HepG2 (cell line): Measurements from ENCODE around the gene KRTAP3-2. TPM values are rescaled to one million over a fixed set of nuclear protein-coding genes. Genes with fewer than 3 reads are reported as not detected.

ENCODE experiments used
- ATAC-seq: fragments of 200-7000 bp; cut with Tn5 transposase; 3 replicates; pipeline ENCODE4 v1.9.1; 2020; ENCODE audit warnings: mild to moderate bottlenecking, moderate library complexity
- BruUV-seq: library from RNA; stranded (reverse); fragments of 400-500 nt; replicated peaks from 2 replicates; lab custom pipeline; 2021; lab: Mats Ljungman, UMichigan
- CTCF ChIA-PET: fragments of 300-600 bp; formaldehyde crosslinking; extraction: SDS; loops from one replicate; lab custom pipeline; 2021; ENCODE audit warnings: low total read pairs, inconsistent platforms, low intra/inter-chr PET ratio; lab: Yijun Ruan, JAX
- POLR2A ChIA-PET: fragments of 350-600 bp; sonication (Branson Sonifier 250); formaldehyde crosslinking; loops from one replicate; lab custom pipeline; 2020; ENCODE audit warnings: antibody characterized with exemption, inconsistent platforms; lab: Yijun Ruan, JAX
- DNase-seq: peaks from one replicate; pipeline ENCODE4 v3.0.0-alpha.2; 2015; ENCODE audit warnings: low spot score
- FAIRE-seq: peaks from 3 replicates; lab custom pipeline; 2011; peaks lifted over from hg19 to GRCh38; lab: Jason Lieb, UNC
- H2AFZ ChIP-seq: one replicate; pipeline ENCODE4 v1.6.1; 2011; ENCODE audit warnings: low read length, inconsistent platforms
- H3K27ac ChIP-seq: fragments of 300-600 bp; 3 replicates; pipeline ENCODE4 v1.8.0; 2011; ENCODE audit warnings: mixed run types, mild to moderate bottlenecking, mixed read lengths, low read length, inconsistent platforms; ENCODE audit not compliant: insufficient read depth; ENCODE audit errors: extremely low read length
- H3K27me3 ChIP-seq, 2 experiments: fragments of 200-600 bp in 1 of 2; 2 replicates in 1 of 2; 3 replicates in 1 of 2; pipeline versions ENCODE4 v1.6.0 to v1.8.0; 2011; ENCODE audit warnings: low read length in 2 of 2, mild to moderate bottlenecking in 2 of 2, moderate library complexity in 2 of 2, inconsistent platforms in 1 of 2; ENCODE audit not compliant: insufficient read depth in 2 of 2, control insufficient read depth in 1 of 2
- H3K36me3 ChIP-seq, 2 experiments: fragments of 200-600 bp in 1 of 2; replicated peaks in 1 of 2; 2 replicates in 1 of 2; 3 replicates in 1 of 2; pipeline versions ENCODE4 v1.5.1 to v1.8.0; 2011; ENCODE audit warnings: low read length in 2 of 2, inconsistent platforms in 1 of 2; ENCODE audit not compliant: insufficient read depth in 2 of 2, control insufficient read depth in 1 of 2
- H3K4me1 ChIP-seq: 2 replicates; pipeline ENCODE4 v1.5.1; 2012; ENCODE audit warnings: low read length, inconsistent platforms; ENCODE audit not compliant: insufficient read depth
- H3K4me2 ChIP-seq: 2 replicates; pipeline ENCODE4 v1.6.0; 2011; ENCODE audit warnings: low read depth, low read length, inconsistent platforms
- H3K4me3 ChIP-seq, 3 experiments: fragments of 200-600 bp in 1 of 3; sonication (generic), shearing (Covaris generic) in 1 of 3; replicated peaks in 1 of 3; 2 replicates each; pipeline ENCODE4 v1.5.1; 2011 to 2016; ENCODE audit warnings: low read length in 3 of 3, inconsistent platforms in 2 of 3, low read depth in 2 of 3, mild to moderate bottlenecking in 2 of 3, control low read depth in 1 of 3, mixed read lengths in 1 of 3; ENCODE audit not compliant: insufficient read depth in 1 of 3
- H3K79me2 ChIP-seq: one replicate; pipeline ENCODE4 v1.6.1; 2011; ENCODE audit warnings: low read length, inconsistent platforms; ENCODE audit not compliant: insufficient read depth
- H3K9ac ChIP-seq: 2 replicates; pipeline ENCODE4 v1.6.0; 2011; ENCODE audit warnings: mild to moderate bottlenecking, low read depth, low read length, inconsistent platforms; ENCODE audit not compliant: insufficient read depth
- H3K9me3 ChIP-seq: 2 replicates; pipeline ENCODE4 v1.5.1; 2012; ENCODE audit warnings: mild to moderate bottlenecking, low read length
- H4K20me1 ChIP-seq: 2 replicates; pipeline ENCODE4 v1.6.0; 2011; ENCODE audit warnings: inconsistent platforms, mild to moderate bottlenecking, low read length, moderate library complexity; ENCODE audit not compliant: insufficient read depth
- FOXA3 ChIP-seq: IDR thresholded peaks from 2 replicates; pipeline ENCODE4 v1.6.1; 2016; ENCODE audit warnings: missing genetic modification reagents, missing compliant biosample characterization
- HDAC6 ChIP-seq: fragments of 200-600 bp; sonication (generic); IDR thresholded peaks from 2 replicates; pipeline ENCODE4 v1.7.0; 2017; ENCODE audit warnings: mild to moderate bottlenecking, antibody characterized with exemption, low read length, low read depth
- HOXD1 ChIP-seq: sonication (generic); formaldehyde crosslinking; IDR thresholded peaks from 2 replicates; pipeline ENCODE4 v1.5.0; 2020; ENCODE audit warnings: missing genetic modification reagents
- SALL1 ChIP-seq: sonication (generic); formaldehyde crosslinking; IDR thresholded peaks from 2 replicates; pipeline ENCODE4 v1.8.0; 2022; ENCODE audit warnings: mild to moderate bottlenecking, missing genetic modification reagents
- ZNF335 ChIP-seq: sonication (generic); formaldehyde crosslinking; IDR thresholded peaks from 2 replicates; pipeline ENCODE4 v1.4.0; 2020; ENCODE audit warnings: missing genetic modification reagents
- WGBS: methylation state at CpG from one replicate; pipeline ENCODE4 v1.1.6; 2017; ENCODE audit warnings: low lambda C conversion rate; 5-methylcytosine and 5-hydroxymethylcytosine counted together
- in situ Hi-C: cut with HindIII; loops from 2 replicates; pipeline ENCODE4 v1.10.0; 2017; ENCODE audit warnings: low pct_unique_long_range_greater_than_20kb; ENCODE audit not compliant: extremely low pct_ligation_motif_present
- intact Hi-C: fragments of 100-400 bp; cut with micrococcal nuclease; formaldehyde crosslinking; loops from one replicate; pipeline ENCODE4 v1.10.0; 2022; ENCODE audit not compliant: unreplicated experiment
- polyA plus RNA-seq, 8 experiments: library from polyadenylated mRNA; depleted of rRNA in 3 of 8; stranded (reverse) in 7 of 8; unstranded in 1 of 8; fragments of >200 nt; fragmentation: Illumina TruSeq in 4 of 8; extraction: Trizol in 4 of 8; gene quantifications; 2 replicates each; pipeline versions ENCODE4 v1.2.1 to v1.2.3, GENCODE V29; 2011 to 2016; ENCODE audit warnings: low read depth in 4 of 8, missing spikeins in 1 of 8, mixed read lengths in 1 of 8; ENCODE audit not compliant: insufficient read depth in 1 of 8
- total RNA-seq, 5 experiments: library from RNA; depleted of rRNA; stranded (reverse); fragments of >200 nt; fragmentation: Illumina TruSeq; extraction: Trizol; gene quantifications; 2 replicates each; pipeline ENCODE4 v1.2.3, GENCODE V29; 2016; ENCODE audit warnings: low read depth in 1 of 5
- TF ChIP-seq, protein P1 (sequence below): sonication (generic); formaldehyde crosslinking; IDR thresholded peaks from 2 replicates; pipeline ENCODE4 v1.4.0; 2020; ENCODE audit warnings: missing genetic modification reagents, borderline replicate concordance
- TF ChIP-seq, protein P2 (sequence below): sonication (generic); formaldehyde crosslinking; IDR thresholded peaks from 2 replicates; pipeline ENCODE4 v1.4.0; 2020; ENCODE audit warnings: mild to moderate bottlenecking, missing genetic modification reagents, borderline replicate concordance
- TF ChIP-seq, protein P3 (sequence below): IDR thresholded peaks from 2 replicates; pipeline ENCODE4 v1.6.1; 2016; ENCODE audit warnings: mild to moderate bottlenecking
- TF ChIP-seq, protein P4 (sequence below): sonication (generic); formaldehyde crosslinking; IDR thresholded peaks from 2 replicates; pipeline ENCODE4 v1.4.0; 2020; ENCODE audit warnings: missing genetic modification reagents, borderline replicate concordance
- TF ChIP-seq, protein P5 (sequence below): sonication (generic); formaldehyde crosslinking; IDR thresholded peaks from 2 replicates; pipeline ENCODE4 v1.4.0; 2020; ENCODE audit warnings: missing genetic modification reagents, borderline replicate concordance

KRTAP3-2 gene
- total and polyA plus RNA-seq, 2 of the 13 experiments (the other 11 are each of a cell fraction or from before 2014, with no cell fraction given), result not detected

DNA sequence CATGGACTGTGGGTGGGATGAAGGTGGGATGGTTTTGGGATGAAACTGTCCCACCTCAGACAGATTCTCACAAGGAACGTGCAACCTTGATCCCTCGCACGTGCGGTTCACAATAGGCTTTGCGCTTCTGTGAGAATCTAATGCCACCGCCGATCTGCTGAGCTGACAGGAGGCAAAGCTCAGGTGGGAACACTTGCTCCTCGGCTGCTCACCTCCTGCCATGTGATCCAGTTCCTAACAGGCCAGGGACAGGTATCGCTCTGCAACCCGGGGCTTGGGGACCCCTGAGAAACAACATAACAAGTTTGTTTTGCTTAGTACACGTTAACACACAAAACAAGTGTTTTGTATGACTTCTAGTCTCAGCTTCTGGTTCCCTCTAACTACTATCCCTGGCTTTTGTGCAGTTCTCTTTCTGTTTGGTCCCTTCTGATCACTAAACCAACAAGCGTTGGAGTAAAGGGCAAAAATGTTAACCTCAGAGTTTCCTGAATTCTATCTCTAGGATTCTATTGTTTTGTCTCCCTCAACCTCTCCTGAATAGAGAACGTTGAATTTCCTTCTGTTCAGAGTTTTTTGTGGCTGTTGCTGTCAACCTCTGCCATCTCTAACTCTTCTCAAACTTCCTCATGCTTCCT is 17.0 kb upstream of the KRTAP3-2 start:
- Histone ChIP-seq H3K9ac (peak overlapping the region; percentile 45; the same call in 1 of the 2 replicates), H3K9me3 (no peaks in the 10 kb centered on the region; the same call in 1 of the 2 replicates), H3K4me1 (peaks cover 43% of the 10 kb centered on the region), H3K36me3 (no peaks in the 10 kb centered on the region), H3K27ac (peak overlapping the region; percentile 19), H3K4me2 (peak overlapping the region; percentile 59), H3K4me3 (no peak overlapping the region; a peak in 1 of 6 replicates), H2AFZ (peak overlapping the region; percentile 70), H3K79me2 (no peaks in the 10 kb centered on the region), H4K20me1 (no peaks in the 10 kb centered on the region), H3K27me3 (no peaks in the 10 kb centered on the region)
- peak; percentile 72 for DNase-seq
- intact Hi-C loops (no loop called here), in situ Hi-C loops (no loop called here)
- POLR2A ChIA-PET, result no interaction called here
- 49% methylated on average over 13 of the region's 13 CpGs for WGBS
- peak; percentile 80 for ATAC-seq
- BruUV-seq, result no TSS peak
- no peak for FAIRE-seq
- CTCF ChIA-PET, result no interaction called here
- TF ChIP-seq, protein P1, sequence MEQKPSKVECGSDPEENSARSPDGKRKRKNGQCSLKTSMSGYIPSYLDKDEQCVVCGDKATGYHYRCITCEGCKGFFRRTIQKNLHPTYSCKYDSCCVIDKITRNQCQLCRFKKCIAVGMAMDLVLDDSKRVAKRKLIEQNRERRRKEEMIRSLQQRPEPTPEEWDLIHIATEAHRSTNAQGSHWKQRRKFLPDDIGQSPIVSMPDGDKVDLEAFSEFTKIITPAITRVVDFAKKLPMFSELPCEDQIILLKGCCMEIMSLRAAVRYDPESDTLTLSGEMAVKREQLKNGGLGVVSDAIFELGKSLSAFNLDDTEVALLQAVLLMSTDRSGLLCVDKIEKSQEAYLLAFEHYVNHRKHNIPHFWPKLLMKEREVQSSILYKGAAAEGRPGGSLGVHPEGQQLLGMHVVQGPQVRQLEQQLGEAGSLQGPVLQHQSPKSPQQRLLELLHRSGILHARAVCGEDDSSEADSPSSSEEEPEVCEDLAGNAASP, result no peak
- TF ChIP-seq SALL1 (peak; percentile 40; the same call in 1 of the 2 replicates), HDAC6 (no peak), ZNF335 (no peak), HOXD1 (CRISPR knock-in tag) (no peak), FOXA3 (no peak)
- TF ChIP-seq, protein P2, sequence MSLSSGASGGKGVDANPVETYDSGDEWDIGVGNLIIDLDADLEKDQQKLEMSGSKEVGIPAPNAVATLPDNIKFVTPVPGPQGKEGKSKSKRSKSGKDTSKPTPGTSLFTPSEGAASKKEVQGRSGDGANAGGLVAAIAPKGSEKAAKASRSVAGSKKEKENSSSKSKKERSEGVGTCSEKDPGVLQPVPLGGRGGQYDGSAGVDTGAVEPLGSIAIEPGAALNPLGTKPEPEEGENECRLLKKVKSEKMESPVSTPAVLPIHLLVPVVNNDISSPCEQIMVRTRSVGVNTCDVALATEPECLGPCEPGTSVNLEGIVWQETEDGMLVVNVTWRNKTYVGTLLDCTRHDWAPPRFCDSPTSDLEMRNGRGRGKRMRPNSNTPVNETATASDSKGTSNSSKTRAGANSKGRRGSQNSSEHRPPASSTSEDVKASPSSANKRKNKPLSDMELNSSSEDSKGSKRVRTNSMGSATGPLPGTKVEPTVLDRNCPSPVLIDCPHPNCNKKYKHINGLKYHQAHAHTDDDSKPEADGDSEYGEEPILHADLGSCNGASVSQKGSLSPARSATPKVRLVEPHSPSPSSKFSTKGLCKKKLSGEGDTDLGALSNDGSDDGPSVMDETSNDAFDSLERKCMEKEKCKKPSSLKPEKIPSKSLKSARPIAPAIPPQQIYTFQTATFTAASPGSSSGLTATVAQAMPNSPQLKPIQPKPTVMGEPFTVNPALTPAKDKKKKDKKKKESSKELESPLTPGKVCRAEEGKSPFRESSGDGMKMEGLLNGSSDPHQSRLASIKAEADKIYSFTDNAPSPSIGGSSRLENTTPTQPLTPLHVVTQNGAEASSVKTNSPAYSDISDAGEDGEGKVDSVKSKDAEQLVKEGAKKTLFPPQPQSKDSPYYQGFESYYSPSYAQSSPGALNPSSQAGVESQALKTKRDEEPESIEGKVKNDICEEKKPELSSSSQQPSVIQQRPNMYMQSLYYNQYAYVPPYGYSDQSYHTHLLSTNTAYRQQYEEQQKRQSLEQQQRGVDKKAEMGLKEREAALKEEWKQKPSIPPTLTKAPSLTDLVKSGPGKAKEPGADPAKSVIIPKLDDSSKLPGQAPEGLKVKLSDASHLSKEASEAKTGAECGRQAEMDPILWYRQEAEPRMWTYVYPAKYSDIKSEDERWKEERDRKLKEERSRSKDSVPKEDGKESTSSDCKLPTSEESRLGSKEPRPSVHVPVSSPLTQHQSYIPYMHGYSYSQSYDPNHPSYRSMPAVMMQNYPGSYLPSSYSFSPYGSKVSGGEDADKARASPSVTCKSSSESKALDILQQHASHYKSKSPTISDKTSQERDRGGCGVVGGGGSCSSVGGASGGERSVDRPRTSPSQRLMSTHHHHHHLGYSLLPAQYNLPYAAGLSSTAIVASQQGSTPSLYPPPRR (CRISPR knock-in tag), result no peak
- TF ChIP-seq, protein P3, sequence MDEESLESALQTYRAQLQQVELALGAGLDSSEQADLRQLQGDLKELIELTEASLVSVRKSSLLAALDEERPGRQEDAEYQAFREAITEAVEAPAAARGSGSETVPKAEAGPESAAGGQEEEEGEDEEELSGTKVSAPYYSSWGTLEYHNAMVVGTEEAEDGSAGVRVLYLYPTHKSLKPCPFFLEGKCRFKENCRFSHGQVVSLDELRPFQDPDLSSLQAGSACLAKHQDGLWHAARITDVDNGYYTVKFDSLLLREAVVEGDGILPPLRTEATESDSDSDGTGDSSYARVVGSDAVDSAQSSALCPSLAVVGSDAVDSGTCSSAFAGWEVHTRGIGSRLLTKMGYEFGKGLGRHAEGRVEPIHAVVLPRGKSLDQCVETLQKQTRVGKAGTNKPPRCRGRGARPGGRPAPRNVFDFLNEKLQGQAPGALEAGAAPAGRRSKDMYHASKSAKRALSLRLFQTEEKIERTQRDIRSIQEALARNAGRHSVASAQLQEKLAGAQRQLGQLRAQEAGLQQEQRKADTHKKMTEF (CRISPR knock-in tag), result no peak
- TF ChIP-seq, protein P4, sequence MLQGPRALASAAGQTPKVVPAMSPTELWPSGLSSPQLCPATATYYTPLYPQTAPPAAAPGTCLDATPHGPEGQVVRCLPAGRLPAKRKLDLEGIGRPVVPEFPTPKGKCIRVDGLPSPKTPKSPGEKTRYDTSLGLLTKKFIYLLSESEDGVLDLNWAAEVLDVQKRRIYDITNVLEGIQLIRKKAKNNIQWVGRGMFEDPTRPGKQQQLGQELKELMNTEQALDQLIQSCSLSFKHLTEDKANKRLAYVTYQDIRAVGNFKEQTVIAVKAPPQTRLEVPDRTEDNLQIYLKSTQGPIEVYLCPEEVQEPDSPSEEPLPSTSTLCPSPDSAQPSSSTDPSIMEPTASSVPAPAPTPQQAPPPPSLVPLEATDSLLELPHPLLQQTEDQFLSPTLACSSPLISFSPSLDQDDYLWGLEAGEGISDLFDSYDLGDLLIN (CRISPR knock-in tag), result no peak
- TF ChIP-seq, protein P5, sequence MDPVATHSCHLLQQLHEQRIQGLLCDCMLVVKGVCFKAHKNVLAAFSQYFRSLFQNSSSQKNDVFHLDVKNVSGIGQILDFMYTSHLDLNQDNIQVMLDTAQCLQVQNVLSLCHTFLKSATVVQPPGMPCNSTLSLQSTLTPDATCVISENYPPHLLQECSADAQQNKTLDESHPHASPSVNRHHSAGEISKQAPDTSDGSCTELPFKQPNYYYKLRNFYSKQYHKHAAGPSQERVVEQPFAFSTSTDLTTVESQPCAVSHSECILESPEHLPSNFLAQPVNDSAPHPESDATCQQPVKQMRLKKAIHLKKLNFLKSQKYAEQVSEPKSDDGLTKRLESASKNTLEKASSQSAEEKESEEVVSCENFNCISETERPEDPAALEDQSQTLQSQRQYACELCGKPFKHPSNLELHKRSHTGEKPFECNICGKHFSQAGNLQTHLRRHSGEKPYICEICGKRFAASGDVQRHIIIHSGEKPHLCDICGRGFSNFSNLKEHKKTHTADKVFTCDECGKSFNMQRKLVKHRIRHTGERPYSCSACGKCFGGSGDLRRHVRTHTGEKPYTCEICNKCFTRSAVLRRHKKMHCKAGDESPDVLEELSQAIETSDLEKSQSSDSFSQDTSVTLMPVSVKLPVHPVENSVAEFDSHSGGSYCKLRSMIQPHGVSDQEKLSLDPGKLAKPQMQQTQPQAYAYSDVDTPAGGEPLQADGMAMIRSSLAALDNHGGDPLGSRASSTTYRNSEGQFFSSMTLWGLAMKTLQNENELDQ (CRISPR knock-in tag), result no peak
